ENCODE results near the gene RABGAP1L.
"Not testable (repeated sequence)": the region's sequence is repeated elsewhere in the genome, so short reads cannot be mapped to it uniquely, and the experiment has no call there.

RABGAP1L gene

GRCh38 chr1:174990382-174990999, 831.2 kb downstream of the RABGAP1L start:
- DNase-seq (ENCODE audit: low read depth in 2 of 2) = no peak

- DNase-seq (ENCODE audit: low read depth in 2 of 2) = no peak
These were observed 832.2 kb downstream of the RABGAP1L start for GRCh38 chr1:174991473-174991872.

- no peak for DNase-seq (ENCODE audit: low read depth in 2 of 2)
These were observed 835.8 kb downstream of the RABGAP1L start for GRCh38 chr1:174995121-174995520.

- DNase-seq (ENCODE audit: low read depth in 2 of 2) = no peak
These were observed 836.6 kb downstream of the RABGAP1L start for GRCh38 chr1:174995916-174996315.

GRCh38 chr1:174996476-174996875, 837.2 kb downstream of the RABGAP1L start:
- DNase-seq (ENCODE audit: low read depth in 2 of 2) = no peak

GRCh38 chr1:174997041-174997440, 837.7 kb downstream of the RABGAP1L start:
- no peak for DNase-seq (ENCODE audit: low read depth in 2 of 2)

GRCh38 chr1:174998569-174999215, 839.4 kb downstream of the RABGAP1L start:
- DNase-seq (ENCODE audit: low read depth in 2 of 2) = no peak

GRCh38 chr1:174999216-174999935, 840.1 kb downstream of the RABGAP1L start:
- DNase-seq (ENCODE audit: low read depth in 2 of 2) = peak; percentile 94 to 95

- DNase-seq (ENCODE audit: low read depth in 2 of 2) = peak in 1 of 2 donors; percentile 30
These were observed 840.8 kb downstream of the RABGAP1L start, which contains the start of gene CACYBP for GRCh38 chr1:174999936-175000696. Gene CACYBP (plus strand): TSS chr1:174999947. CDS start chr1:175000181, 234 bp downstream.

- DNase-seq (ENCODE audit: low read depth in 2 of 2) = no peak
These were observed 841.4 kb downstream of the RABGAP1L start for GRCh38 chr1:175000697-175001187.

GRCh38 chr1:175002910-175003517, 843.7 kb downstream of the RABGAP1L start:
- no peak for DNase-seq (ENCODE audit: low read depth in 2 of 2)

GRCh38 chr1:175003521-175003920, 844.2 kb downstream of the RABGAP1L start:
- no peak for DNase-seq (ENCODE audit: low read depth in 2 of 2)

- DNase-seq (ENCODE audit: low read depth in 2 of 2) = no peak
These were observed 845.9 kb downstream of the RABGAP1L start for GRCh38 chr1:175005085-175005783.

GRCh38 chr1:175009532-175009931, 850.2 kb downstream of the RABGAP1L start:
- DNase-seq (ENCODE audit: low read depth in 2 of 2) = no peak

- no peak for DNase-seq (ENCODE audit: low read depth in 2 of 2)
These were observed 854.1 kb downstream of the RABGAP1L start for GRCh38 chr1:175013445-175013844.

- no peak for DNase-seq (ENCODE audit: low read depth in 2 of 2)
These were observed 855.9 kb downstream of the RABGAP1L start for GRCh38 chr1:175015243-175015642.

GRCh38 chr1:175019524-175019923, 860.2 kb downstream of the RABGAP1L start:
- no peak for DNase-seq (ENCODE audit: low read depth in 2 of 2)

- DNase-seq (ENCODE audit: low read depth in 2 of 2) = peak; percentile 98 to 99
These were observed 864.0 kb downstream of the RABGAP1L start, which contains the start of gene MRPS14 for GRCh38 chr1:175023043-175023921. Gene MRPS14 (minus strand): TSS chr1:175023425. CDS start chr1:175023408, 17 bp downstream.

GRCh38 chr1:175023922-175024242, 864.6 kb downstream of the RABGAP1L start:
- not testable (repeated sequence) for DNase-seq (ENCODE audit: low read depth in 2 of 2)

- DNase-seq (ENCODE audit: low read depth in 2 of 2) = no peak
These were observed 865.5 kb downstream of the RABGAP1L start for GRCh38 chr1:175024773-175025172.

Data from stimulated activated CD4-positive, alpha-beta T cell treated with anti-CD3 and anti-CD28 coated beads, Interleukin-4, amount 100 ng/mL, for 48 hours (primary cell).